SK-N-MC (cell line): ENCODE measurements around the gene PHACTR2.

ENCODE experiments used
- EZH2 ChIP-seq: fragments of 200-600 bp; sonication (generic); IDR thresholded peaks from one replicate; pipeline ENCODE4 v1.6.1; 2017; ENCODE audit warnings: antibody characterized with exemption
- POLR2AphosphoS5 ChIP-seq: IDR thresholded peaks from 2 replicates; pipeline ENCODE4 v1.6.1; 2012; ENCODE audit warnings: mild to moderate bottlenecking, low read depth, low read length, borderline replicate concordance

GRCh38 chr6:143656026-143656425 lies 21.7 kb upstream of the PHACTR2 start:
- TF ChIP-seq EZH2: no peak
- no peak for TF ChIP-seq POLR2AphosphoS5
